ENCODE data around the gene COL18A1.

- TF ChIP-seq CTCF (IDR thresholded peaks at IDR 0.05 in 8 of 11, conservative IDR thresholded peaks at IDR 0.05 in 3 of 11): no peak
- no peak for TF ChIP-seq POLR2AphosphoS5 (IDR thresholded peaks at IDR 0.05)
Observed at GRCh38 chr21:45388611-45389296, 16.2 kb upstream of the COL18A1 start.

Measured in spleen (tissue), 7 donors.